GM12801 (cell line): ENCODE results near the gene CD1B.

Experiments used
- CTCF ChIP-seq: IDR thresholded peaks from one replicate; pipeline ENCODE4 v1.5.1; 2011; ENCODE audit warnings: control low read depth; ENCODE audit not compliant: insufficient read length; ENCODE audit errors: extremely low read depth

Gene CD1B

GRCh38 chr1:158356616-158357015 is 25.3 kb upstream of the CD1B start:
- no peak for TF ChIP-seq CTCF

- TF ChIP-seq CTCF, result no peak
Observed at GRCh38 chr1:158355773-158356285, 24.5 kb upstream of the CD1B start.

- TF ChIP-seq CTCF, result no peak
Observed at GRCh38 chr1:158354255-158354654, 22.9 kb upstream of the CD1B start.

GRCh38 chr1:158353303-158354075 is 22.2 kb upstream of the CD1B start, which contains the start of gene CD1E:
TSS of gene CD1E (plus strand) at chr1:158353894. CDS start at chr1:158353989, 95 bp downstream.
- TF ChIP-seq CTCF, result no peak

GRCh38 chr1:158335213-158335532 is 3.8 kb upstream of the CD1B start:
- TF ChIP-seq CTCF, result no peak

- no peak for TF ChIP-seq CTCF
Observed at GRCh38 chr1:158334526-158335212, 3.3 kb upstream of the CD1B start.

- no peak for TF ChIP-seq CTCF
Observed at GRCh38 chr1:158333405-158334155, 2.2 kb upstream of the CD1B start.
